Pancreas (tissue), 10 donors: ENCODE results near the gene NFATC3. TPM values are rescaled to one million over a fixed set of nuclear protein-coding genes. Genes with fewer than 3 reads are reported as not detected.
A peak's percentile ranks its signal among the peaks of the same experiment; 100 is the strongest.

Experiments used
- ATAC-seq, 4 donors: fragments of 200-7000 bp; cut with Tn5 transposase; one replicate each; pipeline versions ENCODE4 v1.8.0 to v1.9.1; 2020; ENCODE audit warnings: mild to moderate bottlenecking in 4 of 4, moderate library complexity in 4 of 4
- DNase-seq, 6 donors: peaks; one replicate each; pipeline ENCODE4 v3.0.0-alpha.2; 2020
- FAIRE-seq: peaks from 2 replicates; lab custom pipeline; 2012; peaks lifted over from hg19 to GRCh38; lab: Jason Lieb, UNC
- H3K27ac ChIP-seq, 4 donors: fragments of 200-600 bp; sonication (generic); 1 replicate in 3 of 4; 2 replicates in 1 of 4; pipeline versions ENCODE4 v1.5.0 to v1.8.0; 2020
- H3K27me3 ChIP-seq, 4 donors: fragments of 200-600 bp; one replicate each; pipeline ENCODE4 v1.8.0; 2021
- H3K36me3 ChIP-seq, 3 donors: fragments of 200-600 bp; sonication (generic) in 1 of 3; one replicate each; pipeline versions ENCODE4 v1.5.0 to v1.8.0; 2020 to 2021
- H3K4me1 ChIP-seq, 3 donors: fragments of 200-600 bp; one replicate each; pipeline ENCODE4 v1.8.0; 2021
- H3K4me3 ChIP-seq, 4 donors: fragments of 200-600 bp; sonication (generic) in 2 of 4; one replicate each; pipeline versions ENCODE4 v1.5.0 to v1.8.0; 2020 to 2021
- H3K9me3 ChIP-seq, 4 donors: fragments of 200-600 bp; one replicate each; pipeline ENCODE4 v1.8.0; 2021
- CTCF ChIP-seq, 4 donors: fragments of 200-600 bp; sonication (generic) in 3 of 4; IDR thresholded peaks; one replicate each; pipeline versions ENCODE4 v1.5.0 to v1.8.0; 2021; ENCODE audit warnings: antibody characterized with exemption in 4 of 4
- WGBS, 2 donors: extraction: QIAGEN DNeasy Blood & Tissue Kit; methylation state at CpG; one replicate each; pipeline ENCODE4 v1.1.7; 2013; 5-methylcytosine and 5-hydroxymethylcytosine counted together
- intact Hi-C, 3 donors: fragments of 100-400 bp; cut with DNase I; formaldehyde crosslinking; loops; one replicate each; pipeline versions ENCODE4 v1.11.1 to v1.14.2; 2022
- polyA plus RNA-seq, 2 donors: library from polyadenylated mRNA; stranded (reverse); fragments of 200-250 nt; gene quantifications; one replicate each; pipeline ENCODE4 v1.2.3, GENCODE V29; 2013
- total RNA-seq, 6 donors: library from RNA; stranded (reverse); fragmentation: NEBNext Ultra II Directional in 4 of 6; extraction: Animal tissue kit (Norgen Biotek cat#: 25700) in 4 of 6; gene quantifications; one replicate each; pipeline versions ENCODE4 v1.2.1 to v1.2.4, GENCODE V29; 2021 to 2023
- donor health status: healthy with polysubstance abuse.
- donor health status: DM: no; HTN: no; CAD: no; lungs with moderate emphysema.
- donor health status: DM: no; HTN: no; CAD: no.
- donor health status: control.
- donor health status: control.
- donor health status: Bipolar disorder and iron deficiency.
- donor health status: DM: yes; HTN: yes; CAD: no.
- donor health status: DM: no; HTN: no; CAD: no.
- donor health status: DM: no; HTN: no; CAD: no.
- donor health status: DM: yes; HTN: yes; CAD: no.

The NFATC3 gene
- total RNA-seq (10 to 100 TPM in 5 of 6 donors, 1 to 10 TPM in 1; 9.5 to 19.3 (median 13.5) TPM), polyA plus RNA-seq (1 to 10 TPM; 3.8 to 4.5 TPM)

- Histone ChIP-seq H3K27ac (peak within 1 kb of the TSS; percentile 84 to 93 (median 90)), H3K36me3 (no peaks in the 10 kb centered on the region), H3K9me3 (no peaks in the 10 kb centered on the region), H3K4me1 (peaks cover 13 to 31% (median 27%) of the 10 kb centered on the region in 3 donors), H3K4me3 (peak within 1 kb of the TSS; percentile 73 to 89 (median 81)), H3K27me3 (no peaks in the 10 kb centered on the region)
- peak; percentile 89 to 95 (median 94) for ATAC-seq
- intact Hi-C loops: loop anchor here in 2 of 3 donors (10.0 kb wide), 2 partner anchors 139 to 149 kb away; partner anchors contain the start of gene ESRP2 (in 1 of the 2)
- FAIRE-seq: no peak
- WGBS, 2 donors: 0 to 1% methylated on average over 84 to 104 of the region's 104 CpGs
- no peak for TF ChIP-seq CTCF (IDR thresholded peaks at IDR 0.05)
- peak; percentile 98 to 99 (median 99) for DNase-seq
Observed at GRCh38 chr16:68085259-68086071, at the start of gene NFATC3. TSS of gene NFATC3 (plus strand) at chr16:68085370. CDS start at chr16:68085682, 312 bp downstream.

GRCh38 chr16:68037841-68038597, 47.2 kb upstream of the NFATC3 start:
- Histone ChIP-seq H3K9me3 (no peaks in the 10 kb centered on the region), H3K4me3 (no peak overlapping the region), H3K36me3 (no peaks in the 10 kb centered on the region), H3K4me1 (no peaks in the 10 kb centered on the region), H3K27me3 (no peaks in the 10 kb centered on the region), H3K27ac (no peak overlapping the region)
- FAIRE-seq: no peak
- intact Hi-C loops: loop anchor here in 1 of 3 donors (10.0 kb wide), 2 partner anchors 153 to 213 kb away; partner anchors contain the start of gene NRN1L
- no peak for TF ChIP-seq CTCF (IDR thresholded peaks at IDR 0.05)
- DNase-seq: no peak
- 87 to 94% methylated on average over 9 of the region's 9 CpGs for WGBS, 2 donors
- no peak for ATAC-seq

GRCh38 chr16:68040506-68041288, 44.5 kb upstream of the NFATC3 start:
- peak; percentile 70 to 94 (median 85) for DNase-seq
- no peaks in the 10 kb centered on the region for H3K9me3 ChIP-seq
- intact Hi-C loops: no loop called here
- no peaks in the 10 kb centered on the region for H3K4me1 ChIP-seq
- FAIRE-seq: no peak
- peak; percentile 41 to 76 (median 72) for TF ChIP-seq CTCF (IDR thresholded peaks at IDR 0.05)
- H3K27me3 ChIP-seq: no peaks in the 10 kb centered on the region
- no peak overlapping the region for H3K27ac ChIP-seq
- no peak overlapping the region for H3K4me3 ChIP-seq
- 64 to 67% methylated on average over 14 of the region's 14 CpGs for WGBS, 2 donors
- ATAC-seq: peak; percentile 94 to 100 (median 98)
- H3K36me3 ChIP-seq: no peaks in the 10 kb centered on the region

GRCh38 chr16:68041783-68042182, 43.4 kb upstream of the NFATC3 start:
- H3K27ac ChIP-seq: no peak overlapping the region
- intact Hi-C loops: no loop called here
- H3K27me3 ChIP-seq: no peaks in the 10 kb centered on the region
- H3K4me3 ChIP-seq: no peak overlapping the region
- ATAC-seq: no peak
- DNase-seq: no peak
- 94 to 98% methylated on average over 2 of the region's 2 CpGs for WGBS, 2 donors
- H3K4me1 ChIP-seq: no peaks in the 10 kb centered on the region
- no peaks in the 10 kb centered on the region for H3K36me3 ChIP-seq
- H3K9me3 ChIP-seq: no peaks in the 10 kb centered on the region
- no peak for FAIRE-seq
- TF ChIP-seq CTCF (IDR thresholded peaks at IDR 0.05): no peak
